ENCODE data around the gene FBXL7. TPM values are rescaled to one million over a fixed set of nuclear protein-coding genes. Genes with fewer than 3 reads are reported as not detected.

FBXL7 gene
- polyA plus RNA-seq, 1 donor from 2014 or later, result 0.24 TPM

DNA sequence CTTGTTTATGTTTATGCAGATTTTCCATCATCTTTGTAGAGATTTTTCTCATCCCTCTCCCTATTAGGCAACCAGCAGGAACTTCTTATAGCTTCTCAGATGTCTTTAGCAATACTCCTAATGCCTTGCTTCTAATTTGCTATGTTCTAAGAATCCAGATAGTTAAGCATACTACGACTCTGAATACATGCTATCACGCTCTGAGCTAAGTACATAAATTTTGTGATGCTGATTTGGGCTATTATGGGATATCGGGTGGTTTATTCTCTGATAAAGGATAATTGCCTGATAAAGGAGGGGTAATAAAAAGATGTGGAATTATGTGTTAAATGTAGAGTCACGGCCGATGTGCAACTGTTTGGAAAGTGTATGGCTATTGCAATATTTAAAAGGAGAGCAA lies 6.5 kb upstream of the FBXL7 start:
- TF ChIP-seq, protein P1, sequence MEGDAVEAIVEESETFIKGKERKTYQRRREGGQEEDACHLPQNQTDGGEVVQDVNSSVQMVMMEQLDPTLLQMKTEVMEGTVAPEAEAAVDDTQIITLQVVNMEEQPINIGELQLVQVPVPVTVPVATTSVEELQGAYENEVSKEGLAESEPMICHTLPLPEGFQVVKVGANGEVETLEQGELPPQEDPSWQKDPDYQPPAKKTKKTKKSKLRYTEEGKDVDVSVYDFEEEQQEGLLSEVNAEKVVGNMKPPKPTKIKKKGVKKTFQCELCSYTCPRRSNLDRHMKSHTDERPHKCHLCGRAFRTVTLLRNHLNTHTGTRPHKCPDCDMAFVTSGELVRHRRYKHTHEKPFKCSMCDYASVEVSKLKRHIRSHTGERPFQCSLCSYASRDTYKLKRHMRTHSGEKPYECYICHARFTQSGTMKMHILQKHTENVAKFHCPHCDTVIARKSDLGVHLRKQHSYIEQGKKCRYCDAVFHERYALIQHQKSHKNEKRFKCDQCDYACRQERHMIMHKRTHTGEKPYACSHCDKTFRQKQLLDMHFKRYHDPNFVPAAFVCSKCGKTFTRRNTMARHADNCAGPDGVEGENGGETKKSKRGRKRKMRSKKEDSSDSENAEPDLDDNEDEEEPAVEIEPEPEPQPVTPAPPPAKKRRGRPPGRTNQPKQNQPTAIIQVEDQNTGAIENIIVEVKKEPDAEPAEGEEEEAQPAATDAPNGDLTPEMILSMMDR (IDR thresholded peaks at IDR 0.05; ENCODE audit: poor library complexity, severe bottlenecking), result no peak
- TF ChIP-seq EP300 (conservative IDR thresholded peaks at IDR 0.05; ENCODE audit: poor library complexity, severe bottlenecking), result no peak
- Histone ChIP-seq H3K4me3 (ENCODE audit: low read length) (no peak overlapping the region), H3K27me3 (ENCODE audit: insufficient read depth, low read depth, low read length) (peaks cover 3% of the 10 kb centered on the region), H2AFZ (ENCODE audit: low read depth, low read length) (no peak overlapping the region), H3K4me2 (ENCODE audit: low read length) (no peak overlapping the region), H3K79me2 (replicated peaks; ENCODE audit: insufficient read depth, low read length) (no peaks in the 10 kb centered on the region), H3K9me2 (ENCODE audit: insufficient read depth, low read length) (no peaks in the 10 kb centered on the region), H3K36me3 (ENCODE audit: insufficient read depth, low read length) (no peaks in the 10 kb centered on the region), H3F3A (ENCODE audit: insufficient read depth, low read length, poor library complexity, severe bottlenecking) (no peaks in the 10 kb centered on the region), H3K9me3 (ENCODE audit: low read length) (no peaks in the 10 kb centered on the region), H3K9ac (ENCODE audit: low read length) (no peak overlapping the region), H3K27ac (ENCODE audit: low read length) (no peak overlapping the region), H4K20me1 (ENCODE audit: insufficient read depth) (no peaks in the 10 kb centered on the region)

DNA sequence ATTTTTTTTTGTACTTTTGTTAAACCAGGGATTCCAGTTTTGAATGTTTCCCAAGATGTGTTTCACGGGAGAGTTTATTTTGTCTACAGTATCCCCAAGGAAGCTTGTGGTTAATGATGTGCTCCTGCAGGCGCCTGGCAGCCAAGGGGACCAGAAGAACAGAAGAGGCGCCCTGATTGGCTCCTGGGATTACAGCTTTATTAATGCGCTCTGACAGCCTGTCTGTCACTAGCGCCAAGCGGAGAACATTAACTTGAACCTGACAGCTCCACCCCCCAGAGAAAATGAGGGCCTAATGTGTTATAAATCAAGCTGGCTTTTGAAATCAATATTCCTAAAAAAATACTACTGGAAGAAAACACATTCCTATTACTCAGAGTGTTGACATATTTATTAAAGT lies 5.0 kb upstream of the FBXL7 start:
- Histone ChIP-seq H3K9me2 (ENCODE audit: insufficient read depth, low read length) (no peaks in the 10 kb centered on the region), H2AFZ (ENCODE audit: low read depth, low read length) (no peak overlapping the region), H3K4me2 (ENCODE audit: low read length) (peak overlapping the region; percentile 30), H3K36me3 (ENCODE audit: insufficient read depth, low read length) (no peaks in the 10 kb centered on the region), H3K9me3 (ENCODE audit: low read length) (no peaks in the 10 kb centered on the region), H3K79me2 (replicated peaks; ENCODE audit: insufficient read depth, low read length) (no peaks in the 10 kb centered on the region), H3F3A (ENCODE audit: insufficient read depth, low read length, poor library complexity, severe bottlenecking) (no peaks in the 10 kb centered on the region), H3K27ac (ENCODE audit: low read length) (no peak overlapping the region), H3K9ac (ENCODE audit: low read length) (no peak overlapping the region), H4K20me1 (ENCODE audit: insufficient read depth) (no peaks in the 10 kb centered on the region), H3K27me3 (ENCODE audit: insufficient read depth, low read depth, low read length) (peaks cover 18% of the 10 kb centered on the region), H3K4me3 (ENCODE audit: low read length) (peak overlapping the region; percentile 3)
- TF ChIP-seq, protein P2, sequence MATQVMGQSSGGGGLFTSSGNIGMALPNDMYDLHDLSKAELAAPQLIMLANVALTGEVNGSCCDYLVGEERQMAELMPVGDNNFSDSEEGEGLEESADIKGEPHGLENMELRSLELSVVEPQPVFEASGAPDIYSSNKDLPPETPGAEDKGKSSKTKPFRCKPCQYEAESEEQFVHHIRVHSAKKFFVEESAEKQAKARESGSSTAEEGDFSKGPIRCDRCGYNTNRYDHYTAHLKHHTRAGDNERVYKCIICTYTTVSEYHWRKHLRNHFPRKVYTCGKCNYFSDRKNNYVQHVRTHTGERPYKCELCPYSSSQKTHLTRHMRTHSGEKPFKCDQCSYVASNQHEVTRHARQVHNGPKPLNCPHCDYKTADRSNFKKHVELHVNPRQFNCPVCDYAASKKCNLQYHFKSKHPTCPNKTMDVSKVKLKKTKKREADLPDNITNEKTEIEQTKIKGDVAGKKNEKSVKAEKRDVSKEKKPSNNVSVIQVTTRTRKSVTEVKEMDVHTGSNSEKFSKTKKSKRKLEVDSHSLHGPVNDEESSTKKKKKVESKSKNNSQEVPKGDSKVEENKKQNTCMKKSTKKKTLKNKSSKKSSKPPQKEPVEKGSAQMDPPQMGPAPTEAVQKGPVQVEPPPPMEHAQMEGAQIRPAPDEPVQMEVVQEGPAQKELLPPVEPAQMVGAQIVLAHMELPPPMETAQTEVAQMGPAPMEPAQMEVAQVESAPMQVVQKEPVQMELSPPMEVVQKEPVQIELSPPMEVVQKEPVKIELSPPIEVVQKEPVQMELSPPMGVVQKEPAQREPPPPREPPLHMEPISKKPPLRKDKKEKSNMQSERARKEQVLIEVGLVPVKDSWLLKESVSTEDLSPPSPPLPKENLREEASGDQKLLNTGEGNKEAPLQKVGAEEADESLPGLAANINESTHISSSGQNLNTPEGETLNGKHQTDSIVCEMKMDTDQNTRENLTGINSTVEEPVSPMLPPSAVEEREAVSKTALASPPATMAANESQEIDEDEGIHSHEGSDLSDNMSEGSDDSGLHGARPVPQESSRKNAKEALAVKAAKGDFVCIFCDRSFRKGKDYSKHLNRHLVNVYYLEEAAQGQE (IDR thresholded peaks at IDR 0.05; ENCODE audit: borderline replicate concordance), result peak; percentile 56
- TF ChIP-seq POLR2AphosphoS5 (IDR thresholded peaks at IDR 0.05) (peak; percentile 68), EP300 (conservative IDR thresholded peaks at IDR 0.05; ENCODE audit: poor library complexity, severe bottlenecking) (peak; percentile 92), SMC3 (conservative IDR thresholded peaks at IDR 0.05; ENCODE audit: poor library complexity) (no peak), EZH2 (IDR thresholded peaks at IDR 0.05; ENCODE audit: borderline replicate concordance, insufficient read depth, low read length, poor library complexity, severe bottlenecking) (no peak)
- TF ChIP-seq, protein P1 (IDR thresholded peaks at IDR 0.05; ENCODE audit: poor library complexity, severe bottlenecking), result no peak
